Islet of Langerhans (tissue), 1 donor: Measurements from ENCODE around the gene SLFN13.
"Not testable (repeated sequence)": the region's sequence is repeated elsewhere in the genome, so short reads cannot be mapped to it uniquely, and the experiment has no call there.

ENCODE experiments used
- FAIRE-seq: peaks from one replicate; lab custom pipeline; 2011; peaks lifted over from hg19 to GRCh38; lab: Jason Lieb, UNC

SLFN13 gene

DNA sequence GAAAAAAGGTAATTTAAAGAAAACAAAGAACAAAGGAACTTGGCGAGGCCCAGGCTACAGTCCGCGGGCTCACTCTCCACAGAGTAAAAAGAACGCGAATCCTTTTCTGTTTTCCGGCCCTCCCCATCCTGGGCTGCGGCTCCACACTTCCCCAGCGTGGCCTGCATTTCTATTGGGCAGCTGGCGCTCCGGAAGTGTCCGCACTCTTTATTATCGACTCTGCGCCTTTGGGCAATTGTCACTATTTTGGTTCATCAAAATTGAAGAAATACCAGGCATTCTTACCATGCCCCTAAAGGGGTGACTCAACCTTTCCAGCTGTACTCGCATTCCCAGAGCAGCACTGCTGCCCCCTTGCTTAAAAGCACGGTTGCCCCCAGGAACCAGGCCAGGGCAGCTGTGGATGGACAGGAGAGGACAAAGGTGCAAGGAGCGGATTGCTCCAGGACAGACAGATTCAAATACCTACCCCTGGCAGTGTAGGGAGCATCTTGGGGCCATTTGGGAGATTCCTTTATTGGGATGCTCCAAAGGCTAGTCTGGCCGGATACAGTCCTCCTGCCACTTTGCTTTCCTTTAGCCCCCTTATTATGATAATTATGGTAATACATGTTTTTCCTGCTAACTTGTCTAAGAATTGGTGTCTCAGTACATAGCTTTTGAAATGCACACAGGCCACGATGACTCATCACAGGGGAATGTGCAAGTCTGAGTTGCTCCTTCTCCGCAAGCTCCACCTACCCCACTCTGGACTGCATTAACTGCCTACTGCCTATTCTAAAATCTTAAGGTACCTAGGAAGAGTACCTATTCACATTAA is 15.3 kb downstream of the SLFN13 start:
- no peak for FAIRE-seq

DNA sequence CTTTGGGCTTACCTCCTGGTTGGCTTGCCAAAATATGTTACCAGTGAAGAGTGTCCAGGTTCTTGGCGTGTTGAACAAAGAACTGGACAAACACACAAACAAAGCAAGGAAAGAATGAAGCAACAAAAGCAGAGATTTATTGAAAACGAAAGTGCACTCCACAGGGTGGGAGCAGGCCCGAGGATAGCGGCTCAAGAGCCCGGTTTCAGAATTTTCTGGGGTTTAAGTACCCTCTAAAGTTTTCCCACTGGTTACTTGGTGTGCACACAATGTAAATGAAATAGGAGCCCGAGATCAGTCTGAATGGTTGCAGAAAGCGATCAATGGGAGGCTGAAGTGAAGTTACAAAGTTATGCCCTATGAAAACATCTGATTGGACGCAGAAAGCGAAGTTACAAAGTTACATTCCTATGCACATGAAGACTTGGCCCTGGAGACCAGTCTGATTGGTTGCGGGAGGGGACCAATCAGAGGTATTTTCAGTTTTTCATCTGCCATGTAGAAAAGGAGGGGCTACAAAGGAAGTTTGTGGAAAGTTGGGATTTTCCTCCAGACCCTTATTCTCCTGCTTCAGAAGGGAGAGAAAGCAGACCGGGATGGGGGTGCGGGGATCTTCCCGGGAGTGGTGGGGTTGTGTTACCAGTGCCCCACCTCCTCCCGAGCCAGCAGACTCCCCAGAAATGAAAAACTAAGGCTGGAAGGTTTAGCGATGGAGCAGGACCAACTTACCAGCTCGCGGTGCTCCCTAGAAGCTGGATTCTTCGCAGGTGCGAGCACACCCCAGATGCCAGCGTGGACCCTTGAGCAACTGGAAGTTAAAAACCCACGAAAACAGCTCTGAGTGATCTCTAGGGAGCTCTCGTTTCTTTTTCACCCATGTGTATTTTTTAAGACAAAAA is 16.1 kb downstream of the SLFN13 start, which contains the start of gene SLFN12:
Gene SLFN12 (minus strand): TSS at position 325 of the 899 bp plus-strand sequence. CDS start 9,472 bp downstream, outside the sequence.
- FAIRE-seq, result no peak

DNA sequence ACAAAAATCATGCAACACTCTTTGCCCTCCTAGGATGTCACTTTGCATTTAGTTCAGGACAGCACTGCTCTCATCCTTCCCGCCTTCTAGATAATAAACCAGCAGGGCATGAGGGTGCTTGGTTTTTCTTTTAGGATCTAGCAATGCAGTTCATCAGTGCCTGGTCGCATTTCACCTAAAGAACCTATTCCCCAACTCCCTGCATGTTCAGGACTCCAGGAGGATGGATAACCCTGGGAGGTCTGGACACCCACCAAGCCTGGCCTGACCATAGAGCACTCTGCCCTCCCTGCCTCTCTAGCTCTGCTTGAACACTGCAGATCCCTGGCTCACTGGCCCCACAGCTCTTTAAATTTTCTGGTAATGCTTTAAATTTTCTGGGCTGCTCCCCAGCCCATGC is 18.9 kb downstream of the SLFN13 start:
- no peak for FAIRE-seq

DNA sequence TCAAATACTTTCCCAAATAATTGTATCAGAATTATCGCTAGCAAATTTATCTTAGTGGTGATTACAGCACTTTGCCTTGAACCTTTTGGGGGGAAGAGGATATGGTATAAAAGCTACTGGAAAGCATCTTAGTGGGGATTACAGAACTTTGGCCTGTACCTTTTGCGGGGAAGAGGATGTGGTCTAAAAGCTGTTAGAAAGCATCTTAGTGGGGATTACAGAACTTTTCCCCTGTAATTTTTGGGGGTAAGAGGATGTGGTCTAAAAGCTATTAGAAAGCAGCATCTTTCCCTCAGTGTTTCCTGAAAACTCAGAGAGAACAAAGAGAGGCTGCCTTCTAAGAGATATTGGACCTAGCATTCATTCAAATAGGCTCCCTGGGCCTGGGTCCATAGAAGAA is 20.3 kb downstream of the SLFN13 start:
- FAIRE-seq, result no peak

DNA sequence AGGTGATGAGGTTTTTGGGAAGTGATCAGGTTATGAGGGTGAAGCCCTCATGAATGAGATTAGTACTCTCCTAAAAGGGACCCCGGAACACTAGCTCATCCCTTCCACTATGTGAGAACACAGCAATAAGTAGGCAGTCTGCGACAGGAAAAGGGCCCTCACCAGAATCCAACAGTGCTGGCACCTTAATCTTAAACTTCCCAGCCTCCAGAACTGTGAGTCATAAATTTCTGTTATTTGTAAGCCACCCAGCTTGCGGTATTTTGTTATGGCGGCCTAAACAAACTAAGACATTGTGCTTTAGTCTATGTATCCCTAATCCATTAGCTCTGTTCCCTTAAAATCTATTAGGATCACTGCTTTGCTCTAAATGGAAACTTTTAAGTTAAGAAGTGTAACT is 24.8 kb downstream of the SLFN13 start:
- no peak for FAIRE-seq

DNA sequence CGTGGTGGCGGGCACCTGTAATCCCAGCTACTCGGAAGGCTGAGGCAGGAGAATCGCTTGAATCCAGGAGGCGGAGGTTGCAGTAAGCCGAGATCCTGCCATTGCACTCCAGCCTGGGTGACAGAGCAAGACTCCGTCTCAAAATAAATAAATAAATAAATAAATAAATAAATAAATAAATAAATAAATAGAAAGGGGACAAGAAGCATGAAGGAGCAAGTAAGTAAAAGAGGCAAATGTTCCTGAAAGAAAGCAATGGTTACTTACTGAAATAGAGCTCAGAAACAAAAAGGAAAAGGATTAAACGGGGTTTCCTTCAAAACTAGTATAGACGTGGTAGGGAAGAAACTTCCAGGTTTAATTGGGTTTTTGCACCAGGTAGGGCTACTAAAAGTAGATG is 27.5 kb downstream of the SLFN13 start:
- not testable (repeated sequence) for FAIRE-seq

DNA sequence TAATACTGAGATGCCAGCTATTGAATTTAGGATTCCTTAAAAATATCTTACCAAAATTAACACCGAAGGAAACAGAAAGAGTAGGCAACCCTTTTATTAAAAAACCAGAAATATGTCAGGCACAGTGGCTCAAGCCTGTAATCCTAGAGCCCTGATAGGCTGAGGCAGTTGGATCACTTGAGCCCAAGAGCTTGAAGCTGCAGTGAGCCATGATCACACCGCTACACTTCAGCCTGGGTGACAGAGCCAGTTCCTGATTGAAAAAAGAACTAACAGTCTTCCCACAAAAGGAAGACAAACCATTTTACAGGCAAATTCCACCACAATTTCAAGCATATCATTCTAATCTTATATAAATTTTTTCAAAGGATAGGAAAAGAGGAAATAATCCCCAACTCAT is 31.9 kb downstream of the SLFN13 start:
- FAIRE-seq, result no peak

DNA sequence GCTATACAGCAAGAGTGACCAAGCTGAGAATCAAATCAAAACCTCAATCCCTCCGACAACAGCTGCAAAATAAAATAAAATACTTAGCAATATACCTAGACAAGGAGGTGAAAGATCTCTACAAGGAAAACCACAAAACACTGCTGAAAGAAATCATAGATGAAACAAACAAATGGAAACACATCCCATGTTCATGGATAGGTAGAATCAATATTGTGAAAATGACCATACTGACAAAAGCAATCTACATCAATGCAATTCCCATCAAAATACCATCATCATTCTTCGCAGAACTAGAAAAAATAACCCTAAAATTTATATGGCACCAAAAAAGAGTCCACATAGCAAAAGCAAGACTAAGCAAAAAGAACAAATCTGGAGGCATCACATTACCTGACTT is 33.9 kb downstream of the SLFN13 start:
- not testable (repeated sequence) for FAIRE-seq

DNA sequence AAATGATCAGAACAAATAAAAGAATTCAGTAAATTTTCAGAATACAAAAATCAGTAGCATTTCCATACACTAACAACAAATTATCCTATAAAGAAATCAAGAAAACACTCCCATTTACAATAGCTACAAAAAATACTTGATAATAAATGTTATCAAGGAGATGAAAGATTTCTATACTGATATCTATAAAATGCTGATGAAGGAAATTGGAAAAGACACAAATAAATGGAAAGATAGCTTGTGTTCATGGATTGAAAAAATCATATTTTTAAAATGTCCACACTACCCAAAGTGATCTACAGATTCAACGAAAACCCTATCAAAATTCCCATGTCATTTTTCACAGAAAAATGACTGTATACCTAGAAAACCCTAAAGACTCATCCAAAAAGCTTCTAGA is 34.3 kb downstream of the SLFN13 start:
- FAIRE-seq, result no peak

DNA sequence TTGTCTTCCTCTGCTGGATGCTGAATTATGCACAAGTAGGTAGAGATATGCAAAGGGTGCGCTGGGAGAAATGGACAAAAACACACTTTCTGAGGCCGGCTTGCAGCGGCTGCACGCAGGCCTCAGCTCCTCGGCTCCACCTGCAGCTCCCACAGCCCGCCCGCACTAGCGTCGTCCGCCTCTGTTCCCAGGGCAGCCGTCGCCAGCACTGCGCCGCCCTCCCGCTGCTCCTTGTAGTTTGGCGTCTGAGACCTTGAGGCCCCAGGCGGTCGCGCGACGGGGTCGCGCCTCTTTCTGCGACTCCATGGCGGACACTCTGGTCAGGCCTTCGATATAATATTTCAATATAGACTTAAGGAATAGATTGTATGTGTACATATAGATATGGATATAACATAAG is 41.0 kb downstream of the SLFN13 start:
- no peak for FAIRE-seq

DNA sequence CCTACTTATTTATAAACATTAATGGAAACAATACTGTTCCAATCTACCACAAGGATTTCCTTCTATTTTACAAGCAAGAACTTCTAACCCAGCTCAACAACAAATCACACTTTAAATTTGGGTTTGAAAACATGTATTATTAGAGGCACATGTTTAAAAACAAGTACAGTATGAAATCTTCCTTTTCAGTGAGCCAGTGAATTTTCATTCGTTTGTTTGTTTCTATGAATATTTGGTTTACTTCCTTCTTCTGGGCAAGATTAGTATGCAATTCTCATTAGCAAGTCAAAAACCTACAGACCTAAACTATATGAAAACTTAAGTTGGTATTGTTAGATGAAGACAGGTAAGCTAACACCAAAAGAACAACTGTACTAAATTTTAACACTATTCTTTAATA is 42.0 kb downstream of the SLFN13 start:
- FAIRE-seq, result no peak

DNA sequence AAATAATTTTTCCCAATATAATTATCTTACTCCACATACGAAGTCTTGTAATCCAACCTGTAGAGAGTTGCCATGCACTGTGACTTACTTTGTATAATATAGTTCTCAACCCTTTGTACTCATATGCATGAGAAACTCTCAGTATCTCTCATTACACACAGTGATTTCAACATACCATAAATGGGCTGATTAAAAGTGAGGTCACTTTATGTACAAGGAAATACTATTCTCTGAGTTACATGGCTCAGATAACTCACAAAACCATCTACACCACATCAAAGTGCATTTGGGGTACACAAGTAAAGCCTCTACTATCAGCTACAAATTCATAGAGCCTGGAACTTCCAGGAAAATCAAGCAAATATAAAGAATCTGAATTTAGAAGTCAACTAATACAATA is 44.2 kb downstream of the SLFN13 start:
- no peak for FAIRE-seq

DNA sequence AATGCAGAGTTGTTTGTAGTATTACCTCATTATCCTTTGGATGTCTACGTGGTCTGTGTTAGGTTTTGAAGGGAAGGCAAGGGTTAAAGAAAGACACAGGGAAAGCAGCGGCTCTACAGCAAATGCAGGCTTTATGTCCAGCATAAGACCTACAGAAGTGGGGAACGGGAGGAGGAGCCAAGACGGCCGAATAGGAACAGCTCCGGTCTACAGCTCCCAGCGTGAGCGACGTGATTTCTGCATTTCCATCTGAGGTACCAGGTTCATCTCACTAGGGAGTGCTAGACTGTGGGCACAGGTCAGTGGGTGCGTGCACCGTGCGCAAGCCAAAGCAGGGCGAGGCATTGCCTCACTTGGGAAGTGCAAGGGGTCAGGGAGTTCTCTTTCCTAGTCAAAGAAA is 54.8 kb downstream of the SLFN13 start:
- not testable (repeated sequence) for FAIRE-seq

DNA sequence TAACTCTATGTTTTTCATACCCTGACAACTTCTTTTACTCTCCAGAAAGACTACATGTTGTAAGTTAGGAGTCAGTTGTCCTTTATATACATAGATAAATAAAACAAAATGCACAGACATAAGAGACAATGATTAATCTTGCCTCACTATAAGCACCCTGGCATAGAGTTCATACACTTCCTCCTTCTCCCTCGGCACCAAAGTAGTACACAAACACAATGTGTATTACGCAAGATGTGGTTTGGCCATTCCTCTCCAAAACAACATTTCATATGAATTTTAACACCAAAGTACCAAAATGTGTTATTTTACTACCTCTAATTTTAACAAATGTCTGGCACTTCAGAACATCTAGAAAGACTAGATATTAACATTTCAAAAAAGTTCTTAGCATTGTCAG is 57.9 kb downstream of the SLFN13 start:
- FAIRE-seq, result no peak

DNA sequence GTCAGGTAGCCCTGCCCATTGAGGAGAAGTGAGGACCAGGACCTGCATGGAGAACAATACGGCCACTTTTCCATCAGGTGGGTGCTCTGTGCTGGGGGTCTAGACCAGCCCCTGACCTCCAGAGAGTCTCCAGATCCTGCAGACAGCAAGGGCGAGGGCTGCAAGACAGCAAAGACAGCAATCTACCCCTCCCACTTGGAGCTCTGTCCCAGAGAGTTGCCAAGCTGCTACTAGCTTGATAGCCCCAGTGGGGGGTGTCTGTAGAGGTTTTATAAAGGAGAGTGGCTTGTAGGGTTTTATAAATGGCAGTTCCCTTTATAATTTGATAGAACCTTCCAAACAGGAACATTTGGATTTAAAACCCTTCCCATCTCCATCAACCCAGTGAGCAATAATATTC is 58.4 kb downstream of the SLFN13 start:
- FAIRE-seq, result no peak

DNA sequence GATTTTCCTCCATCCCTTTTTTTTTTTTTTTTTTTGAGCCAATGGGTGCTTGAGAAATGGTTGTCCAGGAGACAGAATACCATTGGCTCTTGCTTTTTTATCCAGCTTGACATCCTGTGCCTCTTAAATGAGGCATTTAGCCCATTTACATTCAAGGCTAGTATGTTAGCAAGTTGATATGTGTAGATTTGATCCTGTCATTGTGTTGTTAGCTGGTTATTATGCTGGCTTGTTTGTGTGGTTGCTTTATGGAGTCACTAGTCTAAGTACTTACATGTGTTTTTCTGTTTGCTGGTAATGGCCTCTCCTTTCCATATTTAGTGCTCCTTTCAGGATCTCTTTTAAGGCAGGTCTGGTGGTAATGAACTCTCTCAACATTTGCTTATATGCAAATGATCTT is 61.1 kb downstream of the SLFN13 start:
- no peak for FAIRE-seq
